IMR-90 (cell line): ENCODE measurements around the gene GALNT7. TPM values are rescaled to one million over a fixed set of nuclear protein-coding genes. Genes with fewer than 3 reads are reported as not detected.

Experiments
- ATAC-seq: fragments of 200-7000 bp; cut with Tn5 transposase; 2 replicates; pipeline ENCODE4 v1.9.1; 2020; ENCODE audit warnings: low read depth, mild to moderate bottlenecking, moderate library complexity
- BruUV-seq: library from RNA; stranded (reverse); fragments of 400-500 nt; replicated peaks from 2 replicates; lab custom pipeline; 2021; lab: Mats Ljungman, UMichigan
- CTCF ChIA-PET: fragments of 300-600 bp; formaldehyde crosslinking; extraction: SDS; loops from one replicate; lab custom pipeline; 2021; ENCODE audit warnings: antibody characterized with exemption; lab: Yijun Ruan, JAX
- POLR2A ChIA-PET: fragments of 300-600 bp; sonication (Branson Sonifier 250); formaldehyde crosslinking; loops from one replicate; lab custom pipeline; 2022; ENCODE audit warnings: antibody characterized with exemption; ENCODE audit not compliant: unreplicated experiment; lab: Charles Lee
- DNase-seq: peaks from one replicate; pipeline ENCODE4 v3.0.0; 2013
- H2AFZ ChIP-seq: replicated peaks from 2 replicates; pipeline ENCODE3; 2013; ENCODE audit warnings: low read length, mild to moderate bottlenecking; ENCODE audit not compliant: poor library complexity
- H2AK5ac ChIP-seq: 2 replicates; pipeline ENCODE4 v1.6.1; 2013; ENCODE audit warnings: low read depth, low read length, inconsistent platforms
- H2AK9ac ChIP-seq: replicated peaks from 2 replicates; pipeline ENCODE3; 2013; ENCODE audit warnings: mild to moderate bottlenecking, low read depth, low read length, moderate library complexity; ENCODE audit not compliant: poor library complexity
- H2BK120ac ChIP-seq: 2 replicates; pipeline ENCODE4 v1.6.1; 2013; ENCODE audit warnings: low read depth, low read length, inconsistent platforms
- H2BK15ac ChIP-seq: 3 replicates; pipeline ENCODE4 v1.6.1; 2013; ENCODE audit warnings: low read depth, low read length, inconsistent platforms
- H2BK20ac ChIP-seq: 2 replicates; pipeline ENCODE4 v1.6.1; 2013; ENCODE audit warnings: low read depth, mild to moderate bottlenecking, inconsistent platforms, low read length, moderate library complexity
- H2BK5ac ChIP-seq: 2 replicates; pipeline ENCODE4 v1.6.1; 2013; ENCODE audit warnings: mild to moderate bottlenecking, low read depth, low read length, inconsistent platforms; ENCODE audit not compliant: poor library complexity, severe bottlenecking
- H3K14ac ChIP-seq: replicated peaks from 2 replicates; pipeline ENCODE4 v1.6.1; 2013; ENCODE audit warnings: low read depth, low read length, inconsistent platforms
- H3K18ac ChIP-seq: 2 replicates; pipeline ENCODE4 v1.6.1; 2013; ENCODE audit warnings: low read depth, low read length, control low read depth
- H3K23ac ChIP-seq: 2 replicates; pipeline ENCODE4 v1.6.1; 2013; ENCODE audit warnings: low read depth, low read length, inconsistent platforms
- H3K27ac ChIP-seq: 2 replicates; pipeline ENCODE4 v1.5.1; 2013; ENCODE audit warnings: mild to moderate bottlenecking, control low read depth, low read length; ENCODE audit not compliant: insufficient read depth
- H3K27me3 ChIP-seq: 2 replicates; pipeline ENCODE4 v1.6.1; 2013; ENCODE audit warnings: low read length; ENCODE audit not compliant: control insufficient read depth, insufficient read depth
- H3K36me3 ChIP-seq: 2 replicates; pipeline ENCODE4 v1.6.1; 2013; ENCODE audit warnings: low read length, mixed read lengths; ENCODE audit not compliant: control insufficient read depth, insufficient read depth
- H3K4ac ChIP-seq: 2 replicates; pipeline ENCODE4 v1.6.1; 2013; ENCODE audit warnings: low read depth, low read length, inconsistent platforms
- H3K4me1 ChIP-seq: 2 replicates; pipeline ENCODE4 v1.6.1; 2013; ENCODE audit warnings: low read length, mixed read lengths; ENCODE audit not compliant: control insufficient read depth, insufficient read depth
- H3K4me2 ChIP-seq: 2 replicates; pipeline ENCODE4 v1.6.1; 2013; ENCODE audit warnings: low read depth, mild to moderate bottlenecking, control low read depth, low read length, moderate library complexity
- H3K4me3 ChIP-seq: 2 replicates; pipeline ENCODE4 v1.5.1; 2013; ENCODE audit warnings: low read depth, mild to moderate bottlenecking, control low read depth, low read length, moderate library complexity; ENCODE audit not compliant: insufficient read depth
- H3K56ac ChIP-seq: 2 replicates; pipeline ENCODE4 v1.6.1; 2013; ENCODE audit warnings: low read length, inconsistent platforms; ENCODE audit not compliant: insufficient read depth; ENCODE audit errors: extremely low read depth
- H3K79me1 ChIP-seq, 2 experiments: 2 replicates each; pipeline ENCODE4 v1.6.1; 2013; ENCODE audit warnings: low read length in 2 of 2, inconsistent platforms in 1 of 2, low read depth in 1 of 2
- H3K9ac ChIP-seq: 2 replicates; pipeline ENCODE4 v1.6.1; 2013; ENCODE audit warnings: low read depth, low read length, control low read depth
- H3K9me1 ChIP-seq: 2 replicates; pipeline ENCODE4 v1.6.1; 2013; ENCODE audit warnings: low read length, inconsistent platforms; ENCODE audit not compliant: insufficient read depth
- H3K9me3 ChIP-seq: 2 replicates; pipeline ENCODE4 v1.6.1; 2013; ENCODE audit warnings: low read length; ENCODE audit not compliant: control insufficient read depth, insufficient read depth
- H4K20me1 ChIP-seq: 2 replicates; pipeline ENCODE4 v1.6.1; 2013; ENCODE audit warnings: low read length, inconsistent platforms; ENCODE audit not compliant: insufficient read depth
- H4K5ac ChIP-seq: 2 replicates; pipeline ENCODE4 v1.6.1; 2013; ENCODE audit warnings: mild to moderate bottlenecking, low read depth, low read length, control low read depth
- H4K8ac ChIP-seq, 2 experiments: 2 replicates each; pipeline ENCODE4 v1.6.1; 2013; ENCODE audit warnings: low read depth in 2 of 2, low read length in 2 of 2, control low read depth in 1 of 2, inconsistent platforms in 1 of 2
- H4K91ac ChIP-seq: 2 replicates; pipeline ENCODE4 v1.6.1; 2013; ENCODE audit warnings: low read depth, low read length, inconsistent platforms; ENCODE audit not compliant: insufficient read depth
- MAFK ChIP-seq: IDR thresholded peaks from 2 replicates; pipeline ENCODE4 v1.6.1; 2012; ENCODE audit warnings: low read depth, low read length, improper control_type of control experiment
- WGBS, 2 experiments: methylation state at CpG; one replicate each; pipeline versions ENCODE4 v1.1.5 to v1.1.7; 2013; ENCODE audit warnings: missing lambda C conversion rate in 2 of 2; ENCODE audit not compliant: insufficient read length in 1 of 2; ENCODE audit errors: extremely low coverage in 2 of 2; 5-methylcytosine and 5-hydroxymethylcytosine counted together
- dilution Hi-C: fragments of 300-500 bp; cut with HindIII; formaldehyde crosslinking; loops from one replicate; pipeline ENCODE4 v1.14.3; 2018; ENCODE audit warnings: low sequenced_read_pairs; ENCODE audit not compliant: unreplicated experiment
- in situ Hi-C: fragments of 300-500 bp; cut with MboI; formaldehyde crosslinking; loops from 3 replicates; pipeline ENCODE4 v1.14.3; 2019; ENCODE audit warnings: low sequenced_read_pairs, inconsistent platforms, mixed read lengths
- intact Hi-C: fragments of 100-400 bp; cut with micrococcal nuclease; formaldehyde crosslinking; loops from 2 replicates; pipeline ENCODE4 v1.10.0; 2022
- polyA plus RNA-seq, 3 experiments: library from polyadenylated mRNA; depleted of rRNA; stranded (reverse); fragments of >200 nt; gene quantifications; 2 replicates each; pipeline ENCODE4 v1.2.3, GENCODE V29; 2012; ENCODE audit warnings: low replicate concordance in 1 of 3
- total RNA-seq: library from RNA; depleted of rRNA; stranded (reverse); fragments of >200 nt; gene quantifications from 2 replicates; pipeline ENCODE4 v1.2.3, GENCODE V29; 2012
- TF ChIP-seq, protein P1 (sequence below): fragments of 150-350 bp; IDR thresholded peaks from 2 replicates; pipeline ENCODE4 v1.6.1; 2017; ENCODE audit warnings: mild to moderate bottlenecking, antibody characterized with exemption, low read length, low read depth

Gene GALNT7
- total and polyA plus RNA-seq, 2 of the 4 experiments (the other 2 are of a cell fraction), result 19.1 to 31.2 TPM

DNA sequence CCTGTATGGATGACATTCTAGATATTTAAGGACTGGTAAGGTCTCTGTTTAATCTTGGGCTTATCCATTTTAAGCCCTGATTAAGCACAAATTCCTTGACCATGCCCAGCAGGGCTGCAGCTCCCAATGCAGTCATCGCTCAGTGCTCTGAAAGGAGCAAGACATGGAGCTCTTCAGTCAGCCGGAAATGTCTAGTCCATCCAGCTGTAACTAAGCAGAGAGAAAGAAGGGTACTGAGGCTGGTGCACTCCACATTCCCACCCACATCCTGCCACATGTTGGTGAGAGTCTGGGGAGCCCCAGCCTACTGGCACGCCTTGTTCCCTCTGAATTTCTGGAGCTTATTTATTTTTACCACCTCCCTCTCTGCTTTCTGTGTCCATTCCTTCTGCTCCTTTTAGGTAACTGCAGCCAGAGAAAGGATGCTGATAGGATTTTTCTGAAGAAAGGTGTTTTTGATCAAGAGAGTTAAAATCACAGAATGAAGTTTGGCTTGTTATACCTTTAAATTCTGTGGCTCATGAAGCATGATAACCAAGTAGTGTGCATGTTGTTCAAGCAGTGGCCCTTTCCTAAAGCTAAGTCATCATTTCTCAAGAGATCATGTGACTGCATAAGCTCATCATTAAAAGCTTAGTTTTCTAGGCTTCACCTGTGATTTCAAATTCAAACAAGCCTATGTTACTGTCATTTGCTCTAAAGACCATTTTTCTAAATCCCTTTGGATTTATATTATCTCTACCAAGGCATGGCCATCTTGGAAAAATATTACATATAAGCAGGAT is 74.0 kb downstream of the GALNT7 start:
- H3K36me3 ChIP-seq, result no peaks in the 10 kb centered on the region
- H2BK120ac ChIP-seq, result no peak overlapping the region
- no TSS peak for BruUV-seq
- no peaks in the 10 kb centered on the region for H4K20me1 ChIP-seq
- no peak overlapping the region for H3K18ac ChIP-seq
- TF ChIP-seq, protein P1, sequence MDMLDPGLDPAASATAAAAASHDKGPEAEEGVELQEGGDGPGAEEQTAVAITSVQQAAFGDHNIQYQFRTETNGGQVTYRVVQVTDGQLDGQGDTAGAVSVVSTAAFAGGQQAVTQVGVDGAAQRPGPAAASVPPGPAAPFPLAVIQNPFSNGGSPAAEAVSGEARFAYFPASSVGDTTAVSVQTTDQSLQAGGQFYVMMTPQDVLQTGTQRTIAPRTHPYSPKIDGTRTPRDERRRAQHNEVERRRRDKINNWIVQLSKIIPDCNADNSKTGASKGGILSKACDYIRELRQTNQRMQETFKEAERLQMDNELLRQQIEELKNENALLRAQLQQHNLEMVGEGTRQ, result no peak
- peak; percentile 18; the same call in 1 of the 2 replicates for TF ChIP-seq MAFK
- H3K4me3 ChIP-seq, result no peak overlapping the region
- no CpG with 5 or more reads among the region's 3 CpGs for WGBS, 2 experiments
- DNase-seq (no peak), ATAC-seq (peak; percentile 16; the same call in 1 of the 2 replicates)
- H3K9ac ChIP-seq, result no peak overlapping the region
- no peak overlapping the region for H3K14ac ChIP-seq
- intact Hi-C loops, result no loop called here
- no peak overlapping the region for H3K56ac ChIP-seq
- peak overlapping the region; percentile 9 for H2AFZ ChIP-seq
- H3K9me3 ChIP-seq, result no peaks in the 10 kb centered on the region
- H3K4me1 ChIP-seq, result peaks cover 2% of the 10 kb centered on the region; the same call in 1 of the 2 replicates
- no peaks in the 10 kb centered on the region for H3K9me1 ChIP-seq
- ChIA-PET CTCF (interaction anchor here (0.9 to 1.1 kb wide), 2 partner anchors 10 to 15 kb away, joined by 3 read pairs; no protein-coding TSS in a partner anchor), POLR2A (interaction anchor here (1.0 kb wide), 1 partner anchor 10 kb away, joined by 4 read pairs; no protein-coding TSS in a partner anchor)
- no peak overlapping the region for H2AK9ac ChIP-seq
- H3K27ac ChIP-seq, result no peak overlapping the region
- no peak overlapping the region for H2BK15ac ChIP-seq
- H2AK5ac ChIP-seq, result 0 out of 2 replicates have a peak overlapping the region, but pooled peaks have one; percentile 25
- H3K27me3 ChIP-seq, result peaks cover 6% of the 10 kb centered on the region; the same call in 1 of the 2 replicates
- dilution Hi-C loops, result no loop called here
- no peak overlapping the region for H3K4ac ChIP-seq
- H4K91ac ChIP-seq, result no peak overlapping the region
- H2BK5ac ChIP-seq, result no peak overlapping the region
- H3K4me2 ChIP-seq, result no peak overlapping the region
- H4K5ac ChIP-seq, result no peak overlapping the region
- no peak overlapping the region; a peak in 1 of 4 replicates for H4K8ac ChIP-seq
- H3K79me1 ChIP-seq, result peaks cover 0 to 6% of the 10 kb centered on the region in 2 experiments; a peak in 1 of 4 replicates
- in situ Hi-C loops, result no loop called here
- H3K23ac ChIP-seq, result no peak overlapping the region
- H2BK20ac ChIP-seq, result no peak overlapping the region
